Neural progenitor cell (in vitro differentiated cells): Measurements from ENCODE around the gene MTARC1.

ENCODE experiments used
- EZH2 ChIP-seq: fragments of 200-600 bp; sonication (generic); IDR thresholded peaks from 2 replicates; pipeline ENCODE4 v1.6.1; 2017; ENCODE audit warnings: antibody characterized with exemption, mild to moderate bottlenecking, moderate library complexity
- EZH2phosphoT487 ChIP-seq: fragments of 200-600 bp; sonication (generic); IDR thresholded peaks from 2 replicates; pipeline ENCODE4 v1.6.1; 2017; ENCODE audit warnings: antibody characterized with exemption
- TF ChIP-seq, protein P1 (sequence below): fragments of 200-600 bp; sonication (generic); IDR thresholded peaks from 2 replicates; pipeline ENCODE4 v1.5.1; 2017; ENCODE audit warnings: antibody characterized with exemption, mild to moderate bottlenecking

DNA sequence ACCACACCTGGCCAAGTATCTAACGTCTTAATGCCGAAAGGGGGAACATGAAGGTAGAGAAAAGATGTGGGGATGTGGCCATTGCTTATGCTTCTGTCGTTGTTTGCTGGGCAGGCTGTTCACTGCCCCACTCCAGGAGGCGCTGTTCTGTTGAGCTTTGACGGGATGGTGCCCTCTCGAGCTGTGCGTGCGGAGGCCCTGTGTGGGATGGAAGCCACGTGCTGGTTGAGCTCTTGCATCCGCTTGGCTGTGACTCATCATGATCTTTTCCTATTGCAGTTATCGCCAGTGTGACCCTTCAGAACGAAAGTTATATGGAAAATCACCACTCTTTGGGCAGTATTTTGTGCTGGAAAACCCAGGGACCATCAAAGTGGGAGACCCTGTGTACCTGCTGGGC, 26.3 kb downstream of the MTARC1 start:
- TF ChIP-seq EZH2 (no peak), EZH2phosphoT487 (no peak)
- TF ChIP-seq, protein P1, sequence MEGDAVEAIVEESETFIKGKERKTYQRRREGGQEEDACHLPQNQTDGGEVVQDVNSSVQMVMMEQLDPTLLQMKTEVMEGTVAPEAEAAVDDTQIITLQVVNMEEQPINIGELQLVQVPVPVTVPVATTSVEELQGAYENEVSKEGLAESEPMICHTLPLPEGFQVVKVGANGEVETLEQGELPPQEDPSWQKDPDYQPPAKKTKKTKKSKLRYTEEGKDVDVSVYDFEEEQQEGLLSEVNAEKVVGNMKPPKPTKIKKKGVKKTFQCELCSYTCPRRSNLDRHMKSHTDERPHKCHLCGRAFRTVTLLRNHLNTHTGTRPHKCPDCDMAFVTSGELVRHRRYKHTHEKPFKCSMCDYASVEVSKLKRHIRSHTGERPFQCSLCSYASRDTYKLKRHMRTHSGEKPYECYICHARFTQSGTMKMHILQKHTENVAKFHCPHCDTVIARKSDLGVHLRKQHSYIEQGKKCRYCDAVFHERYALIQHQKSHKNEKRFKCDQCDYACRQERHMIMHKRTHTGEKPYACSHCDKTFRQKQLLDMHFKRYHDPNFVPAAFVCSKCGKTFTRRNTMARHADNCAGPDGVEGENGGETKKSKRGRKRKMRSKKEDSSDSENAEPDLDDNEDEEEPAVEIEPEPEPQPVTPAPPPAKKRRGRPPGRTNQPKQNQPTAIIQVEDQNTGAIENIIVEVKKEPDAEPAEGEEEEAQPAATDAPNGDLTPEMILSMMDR, result peak; percentile 21
